IPS DF 4.7 (cell line): ENCODE measurements around the gene CCNDBP1.
"Not testable (repeated sequence)": the region's sequence is repeated elsewhere in the genome, so short reads cannot be mapped to it uniquely, and the experiment has no call there.

ENCODE experiments used
- DNase-seq: peaks from one replicate; pipeline ENCODE4 v3.0.0-alpha.2; 2013; ENCODE audit warnings: low spot score; ENCODE audit errors: extremely low read depth

CCNDBP1 gene

GRCh38 chr15:43193710-43194109, 8.5 kb downstream of the CCNDBP1 start:
- DNase-seq, result no peak

DNA sequence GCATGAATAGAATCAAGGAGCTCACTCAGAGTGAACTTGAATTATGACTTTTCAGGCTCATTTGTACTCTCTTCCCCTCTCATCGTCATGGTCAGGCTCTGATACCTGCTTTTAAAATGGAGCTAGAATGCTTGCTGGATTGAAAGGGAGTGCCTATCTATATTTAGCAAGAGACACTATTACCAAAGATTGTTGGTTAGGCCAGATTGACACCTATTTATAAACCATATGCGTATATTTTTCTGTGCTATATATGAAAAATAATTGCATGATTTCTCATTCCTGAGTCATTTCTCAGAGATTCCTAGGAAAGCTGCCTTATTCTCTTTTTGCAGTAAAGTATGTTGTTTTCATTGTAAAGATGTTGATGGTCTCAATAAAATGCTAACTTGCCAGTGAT, 9.6 kb downstream of the CCNDBP1 start:
- no peak for DNase-seq

GRCh38 chr15:43196760-43197548, 11.8 kb downstream of the CCNDBP1 start:
- DNase-seq, result no peak

DNA sequence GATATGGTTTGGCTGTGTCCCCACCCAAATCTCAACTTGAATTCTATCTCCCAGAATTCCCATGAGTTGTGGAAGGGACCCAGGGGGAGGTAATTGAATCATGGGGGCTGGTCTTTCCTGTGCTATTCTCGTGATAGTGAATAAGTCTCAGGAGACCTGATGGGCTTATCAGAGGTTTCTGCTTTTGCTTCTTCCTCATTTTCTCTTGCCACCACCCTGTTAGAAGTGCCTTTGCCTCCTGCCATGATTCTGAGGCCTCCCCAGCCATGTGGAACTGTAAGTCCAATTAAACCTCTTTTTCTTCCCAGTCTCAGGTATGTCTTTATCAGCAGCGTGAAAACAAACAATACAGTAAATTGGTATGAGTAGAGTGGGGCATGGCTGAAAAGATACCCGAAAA, 12.6 kb downstream of the CCNDBP1 start:
- DNase-seq, result not testable (repeated sequence)

DNA sequence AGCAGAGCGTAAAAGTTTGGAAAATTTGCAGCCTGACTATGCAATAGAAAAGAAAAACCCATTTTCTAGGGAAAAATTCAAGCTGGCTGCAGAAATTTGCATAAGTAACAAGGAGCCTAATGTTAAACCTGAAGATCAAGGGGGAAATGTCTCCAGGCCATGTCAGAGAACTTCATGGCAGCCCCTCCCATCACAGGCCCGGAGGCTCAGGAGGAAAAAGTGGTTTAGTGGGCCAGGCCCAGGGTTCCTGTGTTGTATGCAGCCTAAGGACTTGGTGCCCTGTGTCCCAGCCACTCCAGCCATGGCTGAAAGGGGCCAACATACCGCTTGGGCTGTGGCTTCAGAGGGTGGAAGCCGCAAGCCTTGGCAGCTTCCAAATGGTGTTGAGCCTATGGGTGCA, 13.4 kb downstream of the CCNDBP1 start:
- DNase-seq, result not testable (repeated sequence)

- no peak for DNase-seq
Observed at GRCh38 chr15:43198992-43199391, 13.8 kb downstream of the CCNDBP1 start.

- DNase-seq, result no peak
Observed at GRCh38 chr15:43199945-43200488, 14.8 kb downstream of the CCNDBP1 start.

- no peak for DNase-seq
Observed at GRCh38 chr15:43204016-43204901, 19.1 kb downstream of the CCNDBP1 start.

DNA sequence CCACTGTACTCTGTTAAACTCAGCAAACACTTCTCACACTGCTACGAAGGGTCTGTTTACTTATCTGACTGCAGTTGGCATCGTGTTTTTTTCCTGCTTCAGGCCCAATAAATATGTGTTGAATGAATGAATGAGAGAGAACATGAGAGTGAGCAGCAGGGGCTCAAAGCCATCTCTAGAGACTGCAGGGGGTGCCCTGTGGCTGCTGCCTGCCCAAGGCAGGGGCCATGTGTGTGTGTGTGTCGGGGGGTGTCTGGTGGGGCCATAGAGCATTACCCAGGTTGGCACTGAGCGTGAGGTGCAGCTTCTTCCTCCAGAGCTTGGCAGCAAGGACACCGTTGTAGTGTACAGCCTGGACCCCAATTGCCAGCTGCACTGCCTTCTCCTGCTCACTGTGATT, 20.9 kb downstream of the CCNDBP1 start:
- DNase-seq, result no peak

DNA sequence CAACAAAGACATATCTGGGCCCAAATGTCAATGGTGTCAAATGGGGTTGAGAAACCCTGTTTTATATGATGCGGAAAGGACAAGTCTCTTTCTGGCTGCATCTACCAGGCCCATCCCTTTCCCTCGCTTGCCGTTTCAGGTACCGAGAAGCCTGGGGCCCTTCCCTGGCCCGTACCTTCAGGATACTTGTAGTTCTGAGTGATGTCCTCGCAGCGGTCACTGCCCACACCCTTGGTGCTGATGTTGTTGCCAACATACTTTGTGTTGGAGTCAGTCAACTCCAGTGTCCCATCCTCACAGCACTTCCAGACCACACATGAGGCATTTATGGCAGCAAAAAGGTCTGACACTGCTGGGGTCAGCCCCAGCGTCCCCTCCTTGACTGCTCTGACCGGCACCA, 21.8 kb downstream of the CCNDBP1 start:
- DNase-seq, result no peak

GRCh38 chr15:43208052-43209002, 23.1 kb downstream of the CCNDBP1 start:
- DNase-seq, result no peak

GRCh38 chr15:43209059-43209824, 24.0 kb downstream of the CCNDBP1 start:
- no peak for DNase-seq

DNA sequence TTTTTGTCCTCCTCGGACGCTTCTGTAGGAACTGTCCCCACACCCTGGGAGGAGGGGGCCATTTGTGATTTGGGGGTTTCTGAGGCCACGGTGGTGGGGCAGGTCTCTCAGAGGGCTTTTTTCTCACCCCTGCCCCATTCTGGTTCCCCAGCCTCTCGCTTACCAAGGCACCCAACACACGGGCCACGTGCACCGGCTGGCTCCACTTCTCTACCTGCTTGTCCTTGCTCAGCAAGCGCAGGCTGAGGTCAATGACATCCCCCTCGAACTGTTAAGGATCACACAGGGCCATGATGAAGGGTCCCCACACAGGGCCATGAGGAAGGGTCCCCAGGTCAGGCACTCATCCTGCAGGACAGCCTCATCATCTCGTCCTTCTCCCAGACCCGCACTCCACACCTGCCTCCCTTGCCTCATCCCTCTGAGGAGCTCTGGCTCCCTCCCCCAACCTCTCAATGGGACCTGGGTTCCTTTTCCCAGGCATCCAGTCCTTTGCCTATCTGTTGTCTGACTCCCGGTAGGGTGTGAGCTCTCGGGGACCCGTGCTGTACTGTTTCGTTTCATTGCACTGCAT, 25.1 kb downstream of the CCNDBP1 start:
- DNase-seq, result no peak

- no peak for DNase-seq
Observed at GRCh38 chr15:43210807-43211206, 25.6 kb downstream of the CCNDBP1 start.

DNA sequence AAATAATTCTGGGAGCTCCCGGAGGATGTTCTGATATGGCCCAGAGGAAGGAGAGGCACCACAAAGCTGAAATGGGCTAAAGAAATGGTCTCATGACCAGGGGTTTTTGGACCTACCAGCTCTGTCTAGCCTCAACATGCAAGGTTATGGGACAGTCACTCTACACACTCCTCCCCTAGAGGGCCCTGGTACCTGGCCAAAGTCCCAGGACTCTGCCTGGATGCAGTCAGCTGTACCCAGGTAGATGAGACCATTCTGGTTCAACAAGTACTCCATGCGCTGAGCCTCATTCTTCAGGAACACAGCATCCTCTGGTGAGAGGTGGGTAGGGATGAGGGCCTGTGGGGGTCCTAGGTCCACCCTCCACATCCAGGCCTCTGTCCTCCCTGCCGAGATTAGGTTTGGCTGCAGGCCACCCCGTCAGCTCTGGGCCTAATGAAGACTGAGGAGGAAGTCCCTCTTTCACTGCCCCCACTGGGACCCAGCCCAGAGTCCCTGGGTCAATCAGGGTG, 26.1 kb downstream of the CCNDBP1 start:
- DNase-seq, result no peak

GRCh38 chr15:43212299-43212698, 27.1 kb downstream of the CCNDBP1 start:
- no peak for DNase-seq

- DNase-seq, result no peak
Observed at GRCh38 chr15:43212951-43213350, 27.7 kb downstream of the CCNDBP1 start.

DNA sequence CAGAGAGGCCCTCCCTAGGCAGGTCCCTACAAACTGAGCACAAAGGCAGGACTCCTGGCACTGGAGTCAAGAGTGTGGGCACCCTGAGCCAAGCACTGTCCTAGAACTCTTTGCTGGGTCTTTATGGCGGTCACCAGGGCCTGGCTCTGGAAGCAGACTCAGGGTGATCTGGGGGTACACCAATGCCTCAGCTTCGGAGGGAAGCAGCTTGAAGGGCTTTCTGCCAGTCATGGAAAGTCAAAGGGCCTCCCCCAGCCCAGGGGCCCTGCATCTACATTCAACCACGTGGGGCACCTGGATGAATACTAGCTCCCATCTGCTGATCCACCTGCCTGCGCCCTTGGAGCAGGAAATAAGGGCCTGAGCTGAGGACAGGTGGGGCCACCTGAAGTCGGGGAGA, 28.3 kb downstream of the CCNDBP1 start:
- no peak for DNase-seq

DNA sequence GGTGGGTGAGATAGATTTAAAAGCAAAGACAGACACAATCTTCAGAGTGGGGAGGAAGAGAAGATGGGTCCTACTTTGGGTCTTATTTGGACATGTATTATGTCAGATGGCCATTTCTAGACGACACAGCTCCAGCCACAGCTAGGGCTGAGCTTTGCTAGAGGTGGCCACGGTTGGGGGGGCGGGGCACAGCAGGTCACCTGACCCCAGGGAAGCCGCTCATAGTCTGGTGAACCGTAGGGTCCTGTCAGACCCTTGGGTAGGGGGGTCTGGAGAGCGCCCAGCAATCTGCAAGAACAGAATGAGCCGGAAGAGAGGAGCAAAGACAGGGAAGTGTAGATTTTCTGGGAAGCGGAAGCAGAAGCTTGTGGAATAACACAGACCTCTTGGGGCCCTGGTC, 29.0 kb downstream of the CCNDBP1 start:
- DNase-seq, result no peak
